CD4-positive, CD25-positive, alpha-beta regulatory T cell (primary cell): ENCODE data around the gene TUBGCP2. TPM values are rescaled to one million over a fixed set of nuclear protein-coding genes. Genes with fewer than 3 reads are reported as not detected.

Experiments
- ATAC-seq, 2 donors: fragments of 150-1000 bp; cut with Tn5 transposase; one replicate each; pipeline ENCODE4 v1.10.0; 2021; ENCODE audit warnings: low read depth in 2 of 2, moderate number of reproducible peaks in 2 of 2, moderate library complexity in 1 of 2
- DNase-seq, 3 donors: peaks; one replicate each; pipeline versions ENCODE4 v3.0.0 to v3.0.0-alpha.2; 2012 to 2022; ENCODE audit warnings: mixed read lengths in 1 of 3
- H3K27ac ChIP-seq: one replicate; pipeline ENCODE4 v1.7.0; 2013; ENCODE audit warnings: mild to moderate bottlenecking, low read length; ENCODE audit not compliant: insufficient read depth, poor library complexity, severe bottlenecking
- H3K27me3 ChIP-seq: one replicate; pipeline ENCODE4 v1.7.0; 2013; ENCODE audit warnings: low read length; ENCODE audit not compliant: control insufficient read depth, insufficient read depth
- H3K36me3 ChIP-seq: one replicate; pipeline ENCODE4 v1.7.0; 2013; ENCODE audit warnings: mild to moderate bottlenecking, low read length, moderate library complexity; ENCODE audit not compliant: control insufficient read depth, insufficient read depth
- H3K4me1 ChIP-seq: 2 replicates; pipeline ENCODE4 v1.7.0; 2013; ENCODE audit warnings: mild to moderate bottlenecking, low read length; ENCODE audit not compliant: insufficient read depth, control insufficient read depth, poor library complexity, severe bottlenecking
- H3K4me3 ChIP-seq: one replicate; pipeline ENCODE4 v1.7.0; 2013; ENCODE audit warnings: low read depth, mild to moderate bottlenecking, low read length, moderate library complexity
- H3K9me3 ChIP-seq, 2 experiments: 1 replicate in 1 of 2; 2 replicates in 1 of 2; pipeline ENCODE4 v1.7.0; 2013; ENCODE audit warnings: low read length in 2 of 2, mild to moderate bottlenecking in 1 of 2, moderate library complexity in 1 of 2; ENCODE audit not compliant: control insufficient read depth in 2 of 2
- H3K27ac Mint-ChIP-seq, 3 donors: one replicate each; pipeline ENCODE4 v1.8.0; 2020 to 2022; ENCODE audit warnings: mild to moderate bottlenecking in 3 of 3, mixed read lengths in 3 of 3, moderate library complexity in 2 of 3
- H3K27me3 Mint-ChIP-seq: one replicate; pipeline ENCODE4 v1.8.0; 2022; ENCODE audit warnings: mild to moderate bottlenecking, mixed read lengths
- H3K36me3 Mint-ChIP-seq: one replicate; pipeline ENCODE4 v1.8.0; 2020; ENCODE audit warnings: mixed read lengths
- H3K4me1 Mint-ChIP-seq, 4 donors: one replicate each; pipeline ENCODE4 v1.8.0; 2020 to 2022; ENCODE audit warnings: mixed read lengths in 4 of 4, mild to moderate bottlenecking in 1 of 4
- H3K4me3 Mint-ChIP-seq, 4 donors: one replicate each; pipeline ENCODE4 v1.8.0; 2020 to 2022; ENCODE audit warnings: mild to moderate bottlenecking in 4 of 4, mixed read lengths in 4 of 4, moderate library complexity in 3 of 4
- H3K9me3 Mint-ChIP-seq, 7 donors: one replicate each; pipeline ENCODE4 v1.8.0; 2020 to 2022; ENCODE audit warnings: mixed read lengths in 7 of 7, mild to moderate bottlenecking in 3 of 7, moderate library complexity in 2 of 7
- polyA plus RNA-seq, 4 donors: library from polyadenylated mRNA; unstranded; fragments of 300-500 nt; fragmentation: Illumina TruSeq; gene quantifications; one replicate each; pipeline ENCODE4 v1.2.3, GENCODE V29; 2021
- total RNA-seq: library from RNA; stranded (reverse); gene quantifications from one replicate; pipeline ENCODE4 v1.2.3, GENCODE V29; 2022

Gene TUBGCP2
- total and polyA plus RNA-seq, 5 donors from 2014 or later = 23.5 to 73.8 (median 31.7) TPM

- peaks cover 41% of the 10 kb centered on the region for H3K4me1 ChIP-seq
- Mint-ChIP-seq H3K27me3 (peaks cover 31% of the 10 kb centered on the region), H3K27ac (no peak overlapping the region), H3K9me3 (no peaks in the 10 kb centered on the region), H3K36me3 (no peaks in the 10 kb centered on the region), H3K4me3 (peak overlapping the region in 2 of 4 donors; percentile 16 to 80), H3K4me1 (peaks cover 0 to 20% (median 7%) of the 10 kb centered on the region in 4 donors)
- no peaks in the 10 kb centered on the region for H3K27me3 ChIP-seq
- DNase-seq (no peak), ATAC-seq (no peak)
- H3K4me3 ChIP-seq = no peak overlapping the region
- no peaks in the 10 kb centered on the region for H3K36me3 ChIP-seq
- no peak overlapping the region for H3K27ac ChIP-seq
- no peaks in the 10 kb centered on the region for H3K9me3 ChIP-seq
These were observed 24.4 kb upstream of the TUBGCP2 start for GRCh38 chr10:133332936-133333699.

- DNase-seq (peak; percentile 77 to 83 (median 83)), ATAC-seq (peak; percentile 81 to 83)
- peaks cover 0 to 23% (median 11%) of the 10 kb centered on the region in 4 donors for H3K4me1 Mint-ChIP-seq
- Histone ChIP-seq H3K27ac (no peak overlapping the region), H3K27me3 (peaks cover 2% of the 10 kb centered on the region), H3K4me1 (peaks cover 31% of the 10 kb centered on the region), H3K9me3 (no peaks in the 10 kb centered on the region), H3K36me3 (no peaks in the 10 kb centered on the region), H3K4me3 (no peak overlapping the region)
- H3K36me3 Mint-ChIP-seq = no peaks in the 10 kb centered on the region
- H3K4me3 Mint-ChIP-seq = peak overlapping the region in 3 of 4 donors; percentile 49 to 73 (median 54)
- H3K27me3 Mint-ChIP-seq = peaks cover 56% of the 10 kb centered on the region
- no peak overlapping the region for H3K27ac Mint-ChIP-seq
- H3K9me3 Mint-ChIP-seq = no peaks in the 10 kb centered on the region
These were observed 21.0 kb upstream of the TUBGCP2 start for GRCh38 chr10:133329491-133330202.

GRCh38 chr10:133328358-133329343 is 20.0 kb upstream of the TUBGCP2 start:
- Mint-ChIP-seq H3K4me3 (no peak overlapping the region), H3K4me1 (peaks cover 0 to 24% (median 11%) of the 10 kb centered on the region in 4 donors), H3K36me3 (no peaks in the 10 kb centered on the region), H3K27ac (no peak overlapping the region), H3K9me3 (no peaks in the 10 kb centered on the region), H3K27me3 (peaks cover 56% of the 10 kb centered on the region)
- Histone ChIP-seq H3K9me3 (no peaks in the 10 kb centered on the region), H3K4me1 (peaks cover 32% of the 10 kb centered on the region), H3K36me3 (no peaks in the 10 kb centered on the region), H3K27me3 (peaks cover 2% of the 10 kb centered on the region), H3K27ac (no peak overlapping the region), H3K4me3 (no peak overlapping the region)
- DNase-seq (no peak), ATAC-seq (no peak)

- H3K9me3 Mint-ChIP-seq = no peaks in the 10 kb centered on the region
- Histone ChIP-seq H3K9me3 (no peaks in the 10 kb centered on the region), H3K4me1 (peaks cover 32% of the 10 kb centered on the region), H3K4me3 (no peak overlapping the region), H3K27me3 (peaks cover 2% of the 10 kb centered on the region), H3K27ac (no peak overlapping the region), H3K36me3 (no peaks in the 10 kb centered on the region)
- H3K27me3 Mint-ChIP-seq = peaks cover 59% of the 10 kb centered on the region
- H3K4me3 Mint-ChIP-seq = no peak overlapping the region
- H3K27ac Mint-ChIP-seq = no peak overlapping the region
- H3K4me1 Mint-ChIP-seq = peaks cover 0 to 21% (median 10%) of the 10 kb centered on the region in 4 donors
- DNase-seq (no peak), ATAC-seq (no peak)
- no peaks in the 10 kb centered on the region for H3K36me3 Mint-ChIP-seq
These were observed 19.1 kb upstream of the TUBGCP2 start for GRCh38 chr10:133327651-133328357.

GRCh38 chr10:133326745-133327650 is 18.3 kb upstream of the TUBGCP2 start:
- peaks cover 52% of the 10 kb centered on the region for H3K27me3 Mint-ChIP-seq
- no peaks in the 10 kb centered on the region for H3K36me3 ChIP-seq
- DNase-seq = no peak

GRCh38 chr10:133326223-133326551 is 17.5 kb upstream of the TUBGCP2 start:
- H3K9me3 ChIP-seq = no peaks in the 10 kb centered on the region
- Mint-ChIP-seq H3K9me3 (no peaks in the 10 kb centered on the region), H3K36me3 (no peaks in the 10 kb centered on the region), H3K4me3 (peak overlapping the region in 3 of 4 donors; percentile 35 to 51 (median 41)), H3K27ac (no peak overlapping the region), H3K4me1 (peaks cover 0 to 21% (median 7%) of the 10 kb centered on the region in 4 donors), H3K27me3 (peaks cover 48% of the 10 kb centered on the region)
- no peaks in the 10 kb centered on the region for H3K36me3 ChIP-seq
- H3K4me1 ChIP-seq = peaks cover 32% of the 10 kb centered on the region
- no peak for ATAC-seq
- DNase-seq = no peak
- no peak overlapping the region for H3K4me3 ChIP-seq
- H3K27ac ChIP-seq = no peak overlapping the region
- H3K27me3 ChIP-seq = peaks cover 2% of the 10 kb centered on the region

More at GRCh38 chr10:133326745-133327650, 18.3 kb upstream of the TUBGCP2 start:
- peaks cover 2% of the 10 kb centered on the region for H3K27me3 ChIP-seq
- Mint-ChIP-seq H3K9me3 (no peaks in the 10 kb centered on the region), H3K4me1 (peaks cover 0 to 21% (median 7%) of the 10 kb centered on the region in 4 donors), H3K4me3 (peak overlapping the region in 2 of 4 donors; percentile 15 to 41), H3K36me3 (no peaks in the 10 kb centered on the region), H3K27ac (peak overlapping the region in 1 of 3 donors; percentile 63)
- ATAC-seq = no peak
- no peaks in the 10 kb centered on the region for H3K9me3 ChIP-seq
- H3K4me3 ChIP-seq = no peak overlapping the region
- peaks cover 32% of the 10 kb centered on the region for H3K4me1 ChIP-seq
- H3K27ac ChIP-seq = no peak overlapping the region
